ENCODE measurements around the gene C3orf18.

The C3orf18 gene
- total RNA-seq = 11.3 to 17.2 (median 13.9) reads per million in 4 donors

DNA sequence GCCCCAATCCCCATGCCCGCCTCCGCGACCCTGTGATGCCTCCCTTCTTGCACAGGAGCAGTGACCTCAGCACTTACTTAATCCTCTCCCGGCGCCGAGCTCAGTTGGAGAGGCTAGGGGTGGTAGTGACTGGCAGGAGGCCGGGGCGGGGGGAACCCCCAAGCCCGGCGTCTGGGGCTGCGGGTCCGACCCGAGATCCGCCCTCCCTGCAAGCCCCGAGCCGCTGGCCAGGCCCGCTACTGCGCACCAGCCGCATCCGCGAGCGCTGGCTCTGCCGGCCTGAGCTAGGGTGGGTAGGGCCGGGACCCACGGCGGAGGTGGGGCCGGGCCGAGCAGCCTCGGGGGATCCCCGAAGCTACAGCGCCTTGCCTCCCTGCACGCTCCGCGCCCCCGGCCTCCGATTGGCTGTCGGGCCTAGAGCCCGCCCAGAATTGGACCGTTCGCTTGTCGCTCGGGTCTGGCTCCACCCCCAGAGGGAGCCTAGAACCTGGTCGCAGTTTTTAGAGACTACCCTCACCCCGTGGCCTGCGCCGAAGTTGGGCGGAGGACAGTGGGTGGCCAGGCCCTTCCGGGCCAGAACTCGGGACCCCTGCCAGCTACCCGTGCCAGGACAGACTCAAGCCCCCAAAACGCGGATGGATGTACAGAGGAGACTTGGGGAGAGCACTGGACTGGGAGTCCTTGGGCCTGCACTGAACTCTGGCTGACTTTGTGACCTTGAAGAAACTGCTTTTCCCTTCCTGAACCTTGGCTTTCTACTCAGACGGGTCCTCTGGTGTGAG lies at the start of gene C3orf18:
Gene C3orf18, minus strand, starts transcription at position 362 of the 782 bp plus-strand sequence. CDS start 2,048 bp downstream, outside the sequence.
- peak; percentile 90 to 96 (median 92) for DNase-seq

DNA sequence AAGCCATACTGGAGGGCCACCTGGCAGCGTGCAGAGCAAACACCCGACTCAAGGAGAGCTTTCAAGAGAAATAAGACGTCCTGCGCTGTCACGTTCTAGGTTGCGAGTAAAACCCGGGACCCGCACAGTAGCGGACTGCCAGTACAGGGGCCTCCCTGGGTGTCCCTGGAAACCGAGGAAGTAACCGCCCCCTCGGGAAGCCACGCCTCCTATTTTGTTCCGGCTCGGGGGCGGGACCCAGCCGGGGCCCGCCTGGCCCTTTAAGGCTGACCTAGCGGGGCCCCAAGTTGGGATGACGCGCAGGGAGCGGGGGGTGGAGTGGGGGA lies 49.2 kb upstream of the C3orf18 start:
- peak; percentile 88 to 95 (median 92) for DNase-seq

DNA sequence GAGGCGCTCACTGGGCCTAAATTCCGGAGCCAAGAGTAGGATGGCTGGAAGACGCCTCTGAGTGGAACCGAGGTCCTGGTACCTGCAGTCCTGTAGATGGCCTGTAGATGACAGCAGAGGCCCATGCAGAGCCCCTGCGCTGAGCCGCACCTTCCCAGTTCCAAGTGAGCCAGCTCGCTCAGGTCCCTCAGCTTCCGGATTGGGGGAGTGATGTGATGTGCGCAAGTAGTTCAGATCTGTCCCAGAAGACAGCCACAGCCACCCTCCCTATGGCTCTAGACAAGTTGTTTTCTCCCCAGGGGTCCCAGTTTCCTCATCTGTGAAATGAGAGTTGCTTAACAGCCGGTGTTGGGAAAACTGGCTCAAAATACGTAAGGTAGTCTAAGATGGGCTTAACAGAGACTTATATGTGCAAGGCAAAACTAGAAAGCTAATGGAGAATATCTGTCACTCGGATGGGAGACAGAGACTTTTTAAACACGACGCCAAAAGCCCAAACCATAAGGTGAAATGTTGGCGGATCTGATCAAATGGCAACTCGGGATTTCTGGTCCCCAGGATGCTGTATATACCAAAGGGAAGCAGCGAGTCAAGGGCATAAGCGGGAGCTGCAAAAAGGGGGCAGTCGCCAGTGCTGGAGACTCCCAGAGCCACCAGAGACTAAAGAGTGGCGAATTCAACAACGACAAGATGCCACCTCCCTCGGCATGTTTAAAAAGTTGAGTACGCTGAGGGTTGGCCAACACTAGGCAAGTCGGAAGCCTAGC lies 48.6 kb upstream of the C3orf18 start:
- peak; percentile 69 to 84 (median 76) for DNase-seq

DNA sequence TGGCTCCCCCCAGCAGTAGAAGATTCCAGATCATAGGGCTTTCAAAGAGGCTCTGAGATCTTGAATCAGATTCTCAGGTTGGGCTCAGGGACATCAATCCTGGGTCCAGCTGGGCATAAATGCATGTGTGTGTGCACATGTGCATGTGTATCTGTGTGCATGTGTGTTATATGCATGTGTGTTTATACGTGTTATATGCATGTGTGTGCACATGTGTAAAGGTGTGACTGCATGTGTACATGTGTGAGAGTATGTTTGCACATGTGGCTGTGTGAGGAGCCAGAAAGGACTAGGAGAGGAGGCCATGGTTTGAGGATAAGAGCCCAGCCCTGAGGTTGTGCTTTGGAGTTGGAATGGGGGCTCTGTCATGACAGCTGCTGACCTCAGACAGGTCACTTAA lies 47.6 kb upstream of the C3orf18 start:
- DNase-seq = no peak

DNA sequence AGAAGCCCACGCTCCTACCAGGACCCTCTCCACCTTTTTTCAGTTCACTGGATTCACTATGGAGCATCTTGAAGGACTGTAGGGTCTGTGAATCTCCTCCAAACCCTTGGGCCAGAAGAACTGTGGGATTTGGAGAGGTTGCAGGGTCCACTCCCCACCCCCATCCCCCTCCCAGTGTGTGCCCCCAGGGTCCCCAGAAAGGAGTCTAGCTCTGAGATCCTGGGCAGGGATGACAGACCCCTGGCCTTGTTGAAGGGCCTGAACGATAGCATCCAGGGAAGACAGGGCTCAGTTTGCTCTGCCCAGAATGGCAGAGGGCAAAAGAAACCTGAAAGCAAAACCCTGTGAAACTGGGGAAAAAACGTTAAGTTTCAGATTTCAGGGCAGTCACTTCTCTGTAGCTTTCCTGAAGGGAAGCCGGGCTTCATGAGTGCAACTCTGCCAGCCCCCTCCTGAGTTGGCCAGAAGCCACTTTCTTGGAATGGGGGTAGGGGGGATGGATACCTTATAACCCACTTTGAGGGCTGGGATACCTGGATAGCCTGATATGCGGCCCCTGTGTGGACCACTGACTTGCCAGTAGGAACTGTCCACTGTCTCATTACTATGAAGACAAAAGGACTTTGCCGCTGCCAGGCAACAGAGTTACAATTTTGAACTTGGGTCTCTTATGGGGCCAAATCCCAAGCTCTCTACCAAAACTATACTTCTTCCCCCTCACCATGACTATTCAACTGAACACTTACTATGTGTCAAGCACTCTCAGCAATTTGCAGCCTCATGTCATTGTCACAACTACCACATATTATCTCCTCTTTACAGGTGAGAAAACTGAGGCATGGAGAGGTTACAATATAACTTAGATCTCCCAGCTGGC lies 45.7 kb upstream of the C3orf18 start:
- DNase-seq = no peak

DNA sequence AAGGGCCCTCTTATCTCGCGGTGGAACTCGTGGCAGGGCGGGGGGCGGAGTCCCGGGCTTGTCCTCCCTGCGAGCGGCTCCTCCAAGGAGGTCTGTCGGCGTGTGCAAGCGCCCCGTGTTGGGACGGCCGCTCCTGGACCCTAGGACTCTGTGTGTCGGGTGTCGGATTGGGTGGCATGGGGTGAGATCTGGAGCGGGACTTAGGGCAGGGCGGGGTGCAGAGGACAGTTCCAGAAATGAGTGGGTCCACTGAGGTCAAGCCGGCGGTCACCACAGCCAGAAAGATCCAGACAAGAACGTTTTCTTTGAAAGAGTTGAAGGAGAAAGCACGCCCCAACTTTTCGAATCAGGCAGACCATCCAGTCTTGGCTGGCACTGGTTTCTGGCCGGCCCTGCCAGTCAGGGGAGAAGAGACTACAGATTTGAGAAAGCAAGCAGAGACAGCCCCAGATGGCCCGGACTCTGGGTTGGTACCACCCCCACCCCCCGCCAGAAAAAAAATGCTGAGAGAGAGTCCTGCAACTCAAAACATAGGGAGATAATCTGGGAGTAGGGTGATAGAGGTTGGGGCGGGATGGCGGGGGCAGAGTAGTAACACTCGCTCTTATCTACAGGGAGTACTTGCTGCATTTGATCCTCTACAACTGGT lies 44.8 kb upstream of the C3orf18 start:
- no peak for DNase-seq

DNA sequence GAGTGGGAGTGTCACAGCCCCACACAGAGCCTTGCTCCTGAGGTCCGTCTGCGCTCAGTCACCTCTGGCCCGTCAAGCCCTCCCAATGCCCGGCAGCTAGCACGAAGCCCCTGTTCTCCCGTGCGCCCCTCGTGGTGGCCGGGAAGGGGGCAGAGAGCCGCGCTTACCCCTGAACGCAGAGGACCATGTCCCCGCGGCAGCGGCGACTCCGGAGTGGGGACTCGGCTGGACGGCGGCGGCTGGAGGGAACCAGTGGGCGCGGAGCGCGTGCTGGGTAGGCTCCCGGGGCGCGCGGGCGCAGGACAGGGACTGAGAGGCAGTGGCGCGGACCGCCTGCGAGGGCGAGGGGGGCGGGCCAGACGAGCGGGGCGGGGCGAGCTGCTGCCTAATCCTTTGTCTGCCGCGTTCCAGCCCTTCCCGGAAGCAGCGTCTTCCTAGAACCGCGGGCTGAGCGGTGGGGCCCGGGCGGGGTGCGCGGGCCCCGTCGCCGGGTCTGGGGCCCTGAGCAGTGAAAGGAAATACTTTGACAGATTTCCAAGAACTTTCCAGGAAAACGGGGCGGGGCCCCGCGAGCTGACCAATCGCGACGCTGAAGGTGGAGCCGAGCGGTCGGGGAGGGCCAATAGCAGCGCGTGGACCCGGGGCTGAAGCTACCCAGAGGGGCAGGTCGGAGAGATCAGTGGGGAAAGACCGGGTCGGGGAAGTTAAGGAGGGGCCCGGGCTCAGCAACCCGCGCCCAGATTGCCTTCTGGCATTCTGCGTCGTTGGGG lies 44.1 kb upstream of the C3orf18 start, which contains the start of gene CISH:
Gene CISH, minus strand, starts transcription at position 311 of the 770 bp plus-strand sequence. Its CDS starts 124 bp downstream, at position 187.
- DNase-seq = peak; percentile 87 to 100 (median 91)

DNA sequence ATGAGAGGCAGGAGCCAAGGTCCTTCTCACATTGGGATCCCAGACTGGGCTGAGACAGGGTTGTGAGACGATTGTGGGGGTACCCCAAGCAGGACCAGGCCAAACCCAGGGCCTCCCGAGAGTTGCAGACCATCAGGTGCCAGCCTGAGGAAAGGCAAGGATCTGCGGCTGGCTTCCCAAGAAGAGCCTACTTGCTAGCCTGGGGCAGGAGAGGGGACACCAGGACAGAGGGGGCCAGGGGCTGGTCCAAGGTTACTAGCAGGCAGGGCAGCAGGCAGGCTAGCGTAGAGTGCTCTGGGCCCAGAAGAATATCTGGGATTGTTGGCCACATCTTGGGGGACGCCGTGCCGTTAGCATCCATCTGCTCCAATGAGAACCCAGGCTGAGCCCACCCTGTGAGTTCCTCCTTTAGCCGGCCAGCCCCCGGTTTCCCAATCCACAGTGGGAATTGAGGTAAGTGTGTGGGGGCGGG lies 43.5 kb upstream of the C3orf18 start:
- no peak for DNase-seq

DNA sequence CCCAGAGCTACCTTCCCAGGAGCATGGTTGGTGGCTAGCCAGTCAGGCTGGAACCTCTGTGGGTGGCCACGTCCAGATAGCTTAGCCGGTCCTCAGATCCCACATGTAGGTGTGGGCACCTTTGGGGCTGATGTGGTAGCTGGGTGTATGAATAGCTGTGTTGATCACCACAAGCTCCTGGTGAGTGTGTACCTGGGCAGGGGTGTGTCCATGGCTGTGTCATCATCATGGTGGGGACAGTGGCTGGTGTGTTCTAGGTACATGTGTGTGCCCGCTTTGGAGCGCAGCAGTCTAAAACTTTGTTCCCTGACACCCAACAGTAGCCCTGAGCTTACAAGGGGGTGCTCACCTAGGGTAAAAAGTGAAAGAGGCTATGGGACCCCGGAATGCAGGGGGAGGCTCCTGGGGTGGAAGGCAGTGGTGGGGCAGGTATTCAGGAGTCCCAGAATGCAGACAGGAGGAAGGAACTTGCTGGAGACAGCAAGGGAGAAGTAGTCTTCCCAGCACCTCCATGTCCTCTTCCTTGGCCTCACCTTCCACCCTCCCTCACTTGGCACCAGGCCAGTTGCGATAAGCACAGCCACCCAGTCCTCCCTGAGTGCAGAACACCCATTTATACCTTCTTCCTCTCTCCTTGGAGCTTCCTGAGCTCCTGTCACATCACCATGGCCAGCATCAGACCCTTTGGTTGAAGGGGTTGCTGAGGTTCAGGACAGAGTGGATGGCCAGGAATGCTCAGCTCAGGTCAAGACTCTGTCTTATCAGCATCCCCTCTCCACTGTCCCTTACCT lies 42.8 kb upstream of the C3orf18 start:
- no peak for DNase-seq

DNA sequence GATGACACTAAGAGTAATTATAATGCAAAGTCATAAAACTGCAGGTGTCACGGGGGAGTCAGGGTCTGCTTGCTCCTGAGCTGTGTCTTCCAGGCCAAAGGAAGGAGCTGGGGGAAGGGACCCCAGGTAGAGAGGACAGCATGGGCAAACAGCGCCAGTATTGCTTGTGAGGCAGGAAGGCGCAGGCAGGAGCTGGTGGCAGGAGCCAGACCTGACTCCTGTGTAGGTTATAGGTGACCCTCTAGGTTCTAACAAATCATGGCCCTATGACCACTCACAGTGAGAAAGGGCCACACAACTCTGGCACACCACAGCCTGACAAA lies 42.2 kb upstream of the C3orf18 start:
- DNase-seq = no peak

DNA sequence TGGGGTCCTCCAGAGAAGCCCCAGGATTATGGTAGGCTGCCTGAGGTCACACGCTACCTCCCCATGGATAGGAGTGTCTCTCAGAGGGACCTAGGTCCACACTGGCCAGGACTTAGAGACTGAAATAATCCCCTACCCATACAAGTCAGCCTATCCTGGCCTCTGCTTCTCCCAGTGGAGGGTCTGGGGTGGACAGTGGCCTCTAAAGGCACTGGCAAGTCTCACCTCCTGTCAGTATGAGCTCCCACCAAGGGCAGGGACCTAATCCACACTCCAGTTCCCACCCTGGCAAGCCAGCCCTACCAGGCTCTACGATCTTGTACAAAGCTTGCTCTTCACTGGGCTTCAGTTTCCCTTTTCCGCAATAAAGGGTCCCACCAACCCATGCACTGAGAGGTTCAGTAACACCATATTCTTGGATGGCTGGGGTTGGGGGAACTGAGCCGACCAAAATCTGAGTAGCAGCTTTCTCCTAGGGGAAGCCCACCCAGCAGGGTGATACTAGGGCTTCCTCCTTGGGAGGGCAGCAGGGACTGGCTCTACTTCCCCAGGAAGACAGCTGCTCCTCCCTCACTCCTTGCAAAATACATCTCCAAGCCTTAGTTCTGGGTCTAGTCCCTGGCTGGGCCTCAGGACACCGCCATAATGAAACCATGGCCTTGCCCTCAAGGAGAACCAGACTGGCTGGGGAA lies 41.7 kb upstream of the C3orf18 start:
- no peak for DNase-seq

DNA sequence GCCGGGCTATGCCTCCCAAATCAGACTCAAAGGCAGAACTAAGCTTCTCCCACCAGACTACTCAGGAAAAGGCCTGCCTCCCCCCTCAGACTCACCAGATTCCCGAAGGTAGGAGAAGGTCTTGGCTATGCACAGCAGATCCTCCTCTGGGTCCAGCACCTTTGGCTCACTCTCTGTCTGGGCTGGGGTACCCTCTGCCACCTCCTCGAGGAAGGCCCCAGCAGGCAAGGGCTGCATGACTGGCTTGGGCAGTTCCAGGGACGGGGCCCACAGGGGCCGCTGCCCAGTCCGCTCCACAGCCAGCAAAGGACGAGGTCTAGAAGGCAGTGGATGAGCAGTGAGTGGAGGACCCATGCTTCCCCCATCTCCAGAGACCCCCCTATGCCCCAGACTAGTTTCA lies 40.7 kb upstream of the C3orf18 start:
- no peak for DNase-seq

DNA sequence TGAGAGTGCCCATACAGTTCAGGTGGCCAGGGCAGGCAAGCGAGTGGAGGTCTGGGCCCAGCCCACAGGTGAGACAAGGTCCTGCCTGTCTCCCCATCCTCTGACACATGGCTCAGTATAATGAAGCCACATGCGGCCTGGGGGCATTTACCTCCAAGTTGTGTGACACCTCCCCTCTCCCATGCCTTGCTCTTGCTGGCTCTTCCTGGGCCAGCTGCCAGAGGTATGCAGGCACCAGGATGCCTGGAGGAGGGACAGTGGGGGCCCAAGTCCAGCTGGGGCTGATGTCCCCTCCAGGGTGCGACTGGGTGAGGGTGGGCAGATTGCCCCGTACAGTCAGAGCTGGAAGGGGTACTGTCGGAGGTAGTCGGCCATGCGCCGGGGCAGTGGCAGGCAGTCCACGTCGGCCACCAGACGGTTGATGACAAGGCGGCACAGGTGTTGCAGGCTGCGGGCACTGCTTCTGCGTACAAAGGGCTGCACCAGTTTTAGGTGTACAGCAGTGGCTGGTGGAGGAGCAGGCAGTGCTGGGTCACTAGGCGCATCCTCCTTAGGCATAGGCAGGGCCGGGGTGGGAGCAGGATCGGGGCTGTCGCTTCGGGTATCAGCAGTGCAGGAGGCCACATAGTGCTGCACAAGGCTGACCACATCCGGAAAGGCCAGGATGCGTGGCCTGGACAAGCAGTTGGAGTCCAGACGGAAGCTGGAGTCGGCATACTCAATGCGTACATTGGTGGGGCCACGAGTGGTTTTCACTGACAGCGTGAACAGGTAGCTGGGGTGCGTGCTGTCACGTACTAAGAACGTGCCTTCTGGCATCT lies 39.9 kb upstream of the C3orf18 start:
- DNase-seq = peak in 1 of 5 donors; percentile 47

DNA sequence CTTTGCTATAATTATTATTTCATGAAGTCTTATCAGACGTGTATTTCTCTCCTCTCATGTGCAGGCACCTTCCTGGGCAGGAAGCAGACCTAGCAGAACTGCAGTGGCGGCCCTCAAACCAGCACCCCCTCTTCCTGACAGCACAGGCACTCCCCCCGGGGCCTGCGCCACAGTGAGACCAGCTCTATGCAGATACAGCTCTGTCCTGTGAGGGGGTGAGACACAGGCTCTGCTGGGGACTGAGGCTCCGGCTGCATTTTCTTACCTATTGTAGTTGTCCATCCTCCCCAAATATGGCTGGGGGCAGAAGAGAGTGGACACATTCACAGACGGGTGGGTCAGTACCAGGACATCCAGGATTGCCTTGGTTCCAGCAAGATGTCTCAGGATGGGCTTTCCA lies 39.0 kb upstream of the C3orf18 start:
- DNase-seq = no peak

DNA sequence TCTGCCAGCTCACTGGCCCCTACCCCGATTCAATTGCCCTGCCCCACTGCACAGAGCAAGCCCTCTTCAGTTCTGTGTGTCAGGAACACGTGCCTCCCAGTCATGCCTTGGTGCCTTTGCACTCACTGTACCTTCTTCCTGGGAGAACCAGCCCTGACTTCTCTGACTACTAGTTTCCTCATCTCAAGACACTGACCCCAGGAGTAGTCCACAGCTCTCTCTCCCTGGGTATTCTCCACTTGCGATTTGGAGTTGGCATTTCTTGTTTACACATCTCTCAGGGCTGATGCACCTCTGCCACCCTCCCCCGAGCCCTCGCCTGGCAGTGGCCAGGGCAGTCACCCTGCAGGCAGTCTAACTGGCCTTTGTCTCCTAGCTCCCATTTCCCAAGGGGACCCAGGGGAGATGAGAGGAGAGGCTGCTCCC lies 38.4 kb upstream of the C3orf18 start:
- no peak for DNase-seq

DNA sequence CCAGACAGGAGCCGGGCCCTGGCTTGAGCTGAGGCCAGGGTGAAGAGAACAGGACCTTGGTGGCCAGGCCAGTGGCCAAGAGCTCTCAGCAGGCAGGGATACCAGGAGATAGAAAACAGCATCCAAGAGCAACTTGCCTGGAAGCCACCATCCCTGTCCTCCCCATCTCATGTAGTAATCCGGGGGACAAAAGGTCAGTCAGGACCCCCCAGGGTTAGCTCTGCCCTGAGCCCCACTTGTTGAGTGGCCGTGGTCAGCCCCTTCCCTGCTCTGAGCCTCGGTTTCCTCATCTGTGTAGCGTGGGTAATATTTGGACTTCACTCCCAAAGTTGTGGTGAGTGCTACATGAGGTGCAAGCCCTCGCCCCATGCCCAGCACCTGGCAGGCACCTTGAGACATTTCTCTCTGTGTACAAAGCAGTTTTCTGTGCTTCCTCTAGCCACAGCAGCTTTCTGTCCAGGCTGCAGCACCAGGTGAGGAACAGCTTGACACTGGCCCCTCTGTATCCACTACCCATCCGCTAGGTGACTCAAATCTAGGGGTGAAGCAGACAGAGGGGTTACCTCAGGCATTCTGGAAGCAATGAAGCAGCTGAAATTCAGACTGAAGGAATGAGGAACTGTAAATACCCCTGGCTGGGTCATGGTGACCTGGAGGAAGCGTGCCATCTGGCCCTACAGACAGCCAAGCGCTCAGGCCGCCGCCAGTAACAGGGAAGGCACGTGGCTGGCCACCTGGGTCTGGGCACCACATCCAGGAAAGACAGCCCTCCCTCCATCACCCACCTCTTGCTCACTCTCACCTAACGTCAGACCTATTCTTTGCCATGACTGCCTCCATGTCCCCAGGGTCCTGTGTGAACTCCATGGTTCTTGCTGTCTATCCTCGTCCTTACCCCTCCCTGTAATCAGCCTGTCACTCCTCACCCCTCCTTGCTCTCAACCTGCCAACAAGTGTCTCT lies 37.4 kb upstream of the C3orf18 start:
- DNase-seq = no peak

DNA sequence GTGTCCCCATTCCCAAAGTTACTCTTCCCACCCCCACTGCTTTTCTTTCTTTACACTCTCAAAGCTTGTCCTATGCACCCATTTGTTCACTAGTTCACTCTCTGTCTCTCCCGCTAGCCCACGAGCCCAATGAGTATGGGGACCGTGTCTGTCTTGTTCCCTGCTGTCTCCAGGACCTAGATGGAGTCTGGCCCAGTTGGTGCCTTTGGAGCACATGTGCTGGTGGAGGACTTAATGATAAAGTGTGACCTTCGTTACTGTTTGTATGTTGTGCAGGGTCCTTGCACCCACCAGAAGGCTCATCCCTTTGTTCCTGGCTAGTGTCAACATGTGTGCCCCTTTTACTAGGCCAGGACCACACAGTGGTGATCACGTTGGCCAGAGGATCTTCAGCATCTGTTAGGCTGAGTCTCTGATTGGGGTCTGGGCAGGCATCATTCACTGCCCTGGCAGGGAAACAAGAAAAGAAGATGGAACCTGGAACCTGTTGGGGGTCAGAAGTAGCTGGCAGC lies 36.6 kb upstream of the C3orf18 start:
- no peak for DNase-seq

All from T-helper 1 cell (primary cell).